Measurements from ENCODE around the gene EPHB2.
"Not testable (repeated sequence)": the region's sequence is repeated elsewhere in the genome, so short reads cannot be mapped to it uniquely, and the experiment has no call there.

The EPHB2 gene

GRCh38 chr1:22702296-22703085, 8.1 kb upstream of the EPHB2 start:
- Mint-ChIP-seq H3K4me1 (no peaks in the 10 kb centered on the region), H3K4me3 (no peak overlapping the region), H3K27ac (no peak overlapping the region), H3K27me3 (peaks cover 35 to 40% of the 10 kb centered on the region in 2 donors), H3K9me3 (peaks cover 0 to 3% of the 10 kb centered on the region in 2 donors), H3K36me3 (no peaks in the 10 kb centered on the region)
- ATAC-seq (replicated peaks) (no peak), DNase-seq (no peak)

GRCh38 chr1:22704440-22705067, 6.1 kb upstream of the EPHB2 start:
- peaks cover 49 to 56% of the 10 kb centered on the region in 2 donors for H3K27me3 Mint-ChIP-seq
- ATAC-seq (replicated peaks) (peak; percentile 95 to 99), DNase-seq (peak; percentile 69)
- H3K4me1 Mint-ChIP-seq = peaks cover 8 to 11% of the 10 kb centered on the region in 2 donors
- no peaks in the 10 kb centered on the region for H3K36me3 Mint-ChIP-seq
- no peak overlapping the region for H3K27ac Mint-ChIP-seq
- no peak overlapping the region for H3K4me3 Mint-ChIP-seq
- H3K9me3 Mint-ChIP-seq = no peaks in the 10 kb centered on the region

DNA sequence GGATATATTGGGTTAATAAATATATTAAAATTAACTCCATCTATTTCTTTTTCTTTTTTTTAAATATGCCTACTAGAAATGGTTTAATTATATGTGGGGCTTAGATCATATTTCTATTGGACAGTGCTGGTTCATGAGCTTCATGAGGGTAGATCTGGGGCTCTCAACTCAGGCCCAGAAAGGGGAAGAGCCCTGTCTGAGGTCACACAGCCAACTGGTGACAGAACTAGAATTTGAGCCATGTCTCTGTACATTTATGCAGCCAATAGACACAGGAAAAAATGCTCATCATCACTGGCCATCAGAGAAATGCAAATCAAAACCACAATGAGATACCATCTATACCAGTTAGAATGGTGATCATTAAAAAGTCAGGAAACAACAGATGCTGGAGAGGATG, 5.1 kb upstream of the EPHB2 start:
- no peak overlapping the region for H3K27ac Mint-ChIP-seq
- H3K9me3 Mint-ChIP-seq = no peaks in the 10 kb centered on the region
- H3K36me3 Mint-ChIP-seq = no peaks in the 10 kb centered on the region
- no peak for ATAC-seq (replicated peaks)
- H3K4me3 Mint-ChIP-seq = no peak overlapping the region
- no peak for DNase-seq
- H3K4me1 Mint-ChIP-seq = peaks cover 11 to 15% of the 10 kb centered on the region in 2 donors
- peaks cover 48 to 56% of the 10 kb centered on the region in 2 donors for H3K27me3 Mint-ChIP-seq

- H3K4me3 Mint-ChIP-seq; H3K36me3 Mint-ChIP-seq; DNase-seq; H3K27ac Mint-ChIP-seq; ATAC-seq (replicated peaks); H3K9me3 Mint-ChIP-seq: not testable (repeated sequence)
- Mint-ChIP-seq H3K27me3 (peaks cover 48 to 56% of the 10 kb centered on the region in 2 donors), H3K4me1 (peaks cover 11 to 15% of the 10 kb centered on the region in 2 donors)
Measured at GRCh38 chr1:22706100-22706499, 4.5 kb upstream of the EPHB2 start.

DNA sequence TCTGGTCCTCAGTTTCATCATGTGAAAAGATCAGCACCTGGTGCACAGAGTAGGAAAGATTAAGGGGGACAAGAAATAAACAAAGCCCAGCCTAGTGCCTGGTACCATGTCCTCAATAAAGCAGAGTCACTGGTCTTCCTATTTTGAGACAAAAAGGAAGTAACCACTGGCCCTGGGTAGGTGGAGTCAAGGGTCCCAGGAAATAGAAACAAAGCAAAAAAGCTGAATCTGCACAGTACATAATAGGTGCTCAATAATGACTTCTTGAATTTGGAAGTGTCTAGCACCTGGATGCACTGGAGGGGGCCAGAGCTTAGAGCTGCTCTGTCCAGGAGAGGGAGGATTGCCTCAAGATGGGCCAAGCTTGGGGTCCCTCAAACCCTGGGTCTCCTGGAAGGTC, 1.9 kb upstream of the EPHB2 start:
- DNase-seq = no peak
- peaks cover 14 to 15% of the 10 kb centered on the region in 2 donors for H3K4me1 Mint-ChIP-seq
- ATAC-seq (replicated peaks) = no peak
- H3K27ac Mint-ChIP-seq = no peak overlapping the region
- H3K27me3 Mint-ChIP-seq = peaks cover 55 to 65% of the 10 kb centered on the region in 2 donors
- H3K4me3 Mint-ChIP-seq = no peak overlapping the region
- H3K9me3 Mint-ChIP-seq = no peaks in the 10 kb centered on the region
- no peaks in the 10 kb centered on the region for H3K36me3 Mint-ChIP-seq

DNA sequence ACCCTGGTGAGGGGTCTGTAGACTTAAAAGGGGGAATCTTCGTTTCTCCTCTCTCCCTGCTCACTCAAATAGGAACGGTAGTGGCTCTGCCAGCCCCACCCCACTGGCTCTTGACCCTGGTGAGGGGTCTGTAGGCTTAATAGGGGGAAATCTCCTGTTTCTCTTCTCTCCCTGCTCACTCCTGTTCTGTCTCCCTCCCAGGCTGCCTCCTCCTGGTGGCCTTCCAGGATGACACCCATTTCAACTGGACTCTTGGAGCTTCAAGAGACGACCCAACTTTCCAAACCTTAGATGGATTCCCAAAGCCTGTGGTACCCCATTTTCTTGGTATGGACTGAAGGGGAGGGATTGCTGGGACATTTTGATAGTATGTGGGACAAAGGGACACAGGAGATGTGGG, 1.4 kb upstream of the EPHB2 start:
- ATAC-seq (replicated peaks) (no peak), DNase-seq (no peak)
- Mint-ChIP-seq H3K27me3 (peaks cover 59 to 67% of the 10 kb centered on the region in 2 donors), H3K9me3 (no peaks in the 10 kb centered on the region), H3K4me1 (peaks cover 14 to 15% of the 10 kb centered on the region in 2 donors), H3K4me3 (no peak overlapping the region), H3K27ac (no peak overlapping the region), H3K36me3 (no peaks in the 10 kb centered on the region)

- ATAC-seq (replicated peaks) (peak; percentile 19 to 31), DNase-seq (no peak)
- peaks cover 14 to 15% of the 10 kb centered on the region in 2 donors for H3K4me1 Mint-ChIP-seq
- H3K27ac Mint-ChIP-seq = peak overlapping the region; percentile 37
- no peaks in the 10 kb centered on the region for H3K36me3 Mint-ChIP-seq
- peak overlapping the region; percentile 70 to 76 for H3K4me3 Mint-ChIP-seq
- peaks cover 61 to 70% of the 10 kb centered on the region in 2 donors for H3K27me3 Mint-ChIP-seq
- no peaks in the 10 kb centered on the region for H3K9me3 Mint-ChIP-seq
Measured at GRCh38 chr1:22709891-22710700, 543 bp upstream of the EPHB2 start.

DNA sequence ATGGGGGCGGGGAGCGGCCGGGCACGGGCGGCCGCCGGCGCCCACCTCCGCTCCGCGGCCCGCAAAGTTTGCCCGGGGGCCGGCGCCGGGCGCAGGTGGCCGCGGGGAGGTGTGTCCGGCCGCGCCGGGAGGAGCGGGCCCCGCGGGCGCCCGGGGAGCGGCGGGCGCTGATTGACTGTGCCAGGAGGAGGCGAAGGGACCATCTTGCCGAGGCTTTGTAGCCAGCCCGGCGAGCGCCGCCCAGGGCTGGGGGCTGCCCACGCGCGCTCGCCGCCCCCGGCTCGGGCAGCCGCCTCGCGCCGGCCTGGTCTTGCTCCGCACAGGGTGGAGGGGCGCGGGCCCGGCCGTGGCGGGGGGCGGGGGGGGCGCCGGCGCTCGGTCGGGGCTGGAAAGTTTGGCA, 432 bp downstream of the EPHB2 start:
- ATAC-seq (replicated peaks) (peak in 1 of 2 donors; percentile 14), DNase-seq (no peak)
- no peaks in the 10 kb centered on the region for H3K9me3 Mint-ChIP-seq
- no peaks in the 10 kb centered on the region for H3K36me3 Mint-ChIP-seq
- peaks cover 70 to 79% of the 10 kb centered on the region in 2 donors for H3K27me3 Mint-ChIP-seq
- no peak overlapping the region for H3K27ac Mint-ChIP-seq
- H3K4me1 Mint-ChIP-seq = peaks cover 14 to 15% of the 10 kb centered on the region in 2 donors
- H3K4me3 Mint-ChIP-seq = no peak overlapping the region

DNA sequence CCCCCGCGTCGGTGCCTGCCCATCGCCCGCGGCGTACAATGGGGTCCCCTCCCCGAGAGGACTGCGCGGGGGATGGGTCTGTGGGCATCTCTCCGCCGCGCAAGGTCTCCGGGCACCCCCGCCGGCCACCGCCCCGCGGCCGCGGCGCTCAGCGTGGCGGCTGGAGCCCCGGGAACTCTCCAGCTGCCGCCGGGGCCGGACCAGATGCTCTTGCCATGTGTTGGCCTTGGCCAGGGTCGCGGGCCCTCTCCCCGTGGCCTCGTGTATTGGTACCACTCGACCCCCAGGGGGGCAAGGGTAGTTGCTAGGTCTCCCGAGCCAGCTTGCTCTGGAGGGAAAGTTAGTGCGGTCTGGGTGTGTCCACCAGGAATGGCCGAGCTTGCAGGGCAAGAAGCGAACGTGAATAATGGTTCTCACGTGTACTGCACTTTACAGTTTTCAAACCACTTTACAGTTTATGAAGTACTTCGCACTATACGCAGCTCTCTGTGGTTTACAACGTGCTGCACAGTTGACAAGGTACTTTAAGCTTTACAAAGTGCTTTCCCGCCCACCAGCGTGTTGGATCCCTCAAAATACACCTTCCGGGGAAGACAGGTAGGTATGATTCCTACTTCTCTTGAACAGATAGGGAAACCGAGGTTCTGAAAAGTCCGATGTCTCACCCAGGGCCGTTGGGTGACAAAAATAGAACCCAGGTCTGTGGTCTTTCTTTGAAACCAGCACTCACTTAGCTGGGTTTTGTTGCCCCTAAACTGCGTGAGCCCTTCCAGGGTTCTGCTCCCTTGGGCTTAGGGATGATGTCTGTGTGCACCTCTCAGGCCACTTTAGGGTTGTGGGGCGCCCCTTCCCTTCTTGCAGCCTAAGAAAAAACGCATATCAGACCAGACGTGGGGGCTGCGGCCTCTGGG, 1.2 kb downstream of the EPHB2 start:
- peak; percentile 11 to 27 for ATAC-seq (replicated peaks)
- H3K36me3 Mint-ChIP-seq = no peaks in the 10 kb centered on the region
- peak overlapping the region in 1 of 2 donors; percentile 59 for H3K4me3 Mint-ChIP-seq
- H3K27me3 Mint-ChIP-seq = peaks cover 72 to 82% of the 10 kb centered on the region in 2 donors
- H3K27ac Mint-ChIP-seq = no peak overlapping the region
- H3K9me3 Mint-ChIP-seq = no peaks in the 10 kb centered on the region
- H3K4me1 Mint-ChIP-seq = peaks cover 14 to 15% of the 10 kb centered on the region in 2 donors
- DNase-seq = no peak

GRCh38 chr1:22712502-22713271, 2.0 kb downstream of the EPHB2 start:
- Mint-ChIP-seq H3K36me3 (no peaks in the 10 kb centered on the region), H3K9me3 (no peaks in the 10 kb centered on the region), H3K27me3 (peaks cover 64 to 76% of the 10 kb centered on the region in 2 donors), H3K4me1 (peaks cover 14 to 15% of the 10 kb centered on the region in 2 donors), H3K27ac (no peak overlapping the region), H3K4me3 (no peak overlapping the region)
- ATAC-seq (replicated peaks) (peak; percentile 33 to 64), DNase-seq (peak; percentile 14)

GRCh38 chr1:22714455-22714854, 3.8 kb downstream of the EPHB2 start:
- ATAC-seq (replicated peaks) = no peak
- H3K4me3 Mint-ChIP-seq = no peak overlapping the region
- H3K27me3 Mint-ChIP-seq = peaks cover 49 to 64% of the 10 kb centered on the region in 2 donors
- no peaks in the 10 kb centered on the region for H3K36me3 Mint-ChIP-seq
- no peaks in the 10 kb centered on the region for H3K9me3 Mint-ChIP-seq
- H3K27ac Mint-ChIP-seq = no peak overlapping the region
- H3K4me1 Mint-ChIP-seq = peaks cover 5 to 7% of the 10 kb centered on the region in 2 donors
- DNase-seq = no peak

DNA sequence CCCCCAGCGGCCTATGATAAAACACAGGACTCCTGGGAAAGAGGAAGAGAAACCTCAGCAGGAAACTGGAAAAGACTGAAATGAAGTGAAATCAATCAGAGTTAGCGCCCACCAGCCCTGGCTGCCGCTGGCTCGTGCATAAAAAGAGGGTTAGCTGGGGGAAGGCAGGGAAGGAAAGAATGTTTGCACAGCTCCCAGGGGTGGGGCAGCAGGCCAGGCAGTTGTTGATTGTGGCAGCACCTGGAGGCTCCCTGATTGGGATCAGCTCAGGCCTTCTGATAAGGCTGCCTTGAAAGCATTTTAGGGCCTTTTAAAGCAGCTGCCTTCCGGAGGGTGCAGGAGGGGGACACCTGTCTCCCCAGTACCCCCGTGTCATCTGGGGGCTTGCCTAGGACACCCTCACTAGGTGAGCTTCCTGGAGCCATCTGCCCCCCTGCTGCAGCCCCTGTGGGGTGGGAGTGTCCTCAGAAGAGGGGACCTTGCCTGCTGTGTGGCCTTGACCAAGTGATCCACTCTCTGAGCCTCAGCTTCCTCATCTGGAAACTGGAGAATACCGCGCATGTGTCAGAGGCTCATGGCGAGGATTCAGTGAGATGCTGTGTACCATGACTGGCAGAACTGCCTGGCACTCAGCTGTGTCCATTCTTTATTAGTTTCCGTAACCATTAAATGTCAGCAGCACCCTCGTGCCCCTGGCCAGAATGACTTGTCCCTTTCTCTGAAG, 6.6 kb downstream of the EPHB2 start:
- Mint-ChIP-seq H3K27ac (no peak overlapping the region), H3K4me1 (peaks cover 0 to 3% of the 10 kb centered on the region in 2 donors), H3K36me3 (no peaks in the 10 kb centered on the region), H3K4me3 (no peak overlapping the region), H3K9me3 (peaks cover 0 to 2% of the 10 kb centered on the region in 2 donors), H3K27me3 (peaks cover 41 to 52% of the 10 kb centered on the region in 2 donors)
- no peak for DNase-seq
- ATAC-seq (replicated peaks) = no peak
